Upper lobe of left lung (tissue), 4 donors: Measurements from ENCODE around the gene IL5RA.

Source experiments
- EP300 ChIP-seq, 4 donors: sonication (generic); formaldehyde crosslinking; IDR thresholded peaks; one replicate each; pipeline ENCODE4 v1.5.1; 2017; ENCODE audit warnings: antibody characterized with exemption in 4 of 4, control low read depth in 2 of 4
- POLR2A ChIP-seq, 4 donors: fragments of 450-650 bp; IDR thresholded peaks; one replicate each; pipeline ENCODE4 v1.5.1; 2016 to 2017; ENCODE audit warnings: antibody characterized with exemption in 4 of 4, mild to moderate bottlenecking in 2 of 4
- TF ChIP-seq, protein P1 (sequence below), 6 experiments: fragments of 450-650 bp in 4 of 6; fragments of 200-600 bp in 2 of 6; sonication (generic) in 2 of 6; IDR thresholded peaks; one replicate each; pipeline ENCODE4 v1.5.1; 2016 to 2019; ENCODE audit warnings: antibody characterized with exemption in 6 of 6

- TF ChIP-seq, protein P1, sequence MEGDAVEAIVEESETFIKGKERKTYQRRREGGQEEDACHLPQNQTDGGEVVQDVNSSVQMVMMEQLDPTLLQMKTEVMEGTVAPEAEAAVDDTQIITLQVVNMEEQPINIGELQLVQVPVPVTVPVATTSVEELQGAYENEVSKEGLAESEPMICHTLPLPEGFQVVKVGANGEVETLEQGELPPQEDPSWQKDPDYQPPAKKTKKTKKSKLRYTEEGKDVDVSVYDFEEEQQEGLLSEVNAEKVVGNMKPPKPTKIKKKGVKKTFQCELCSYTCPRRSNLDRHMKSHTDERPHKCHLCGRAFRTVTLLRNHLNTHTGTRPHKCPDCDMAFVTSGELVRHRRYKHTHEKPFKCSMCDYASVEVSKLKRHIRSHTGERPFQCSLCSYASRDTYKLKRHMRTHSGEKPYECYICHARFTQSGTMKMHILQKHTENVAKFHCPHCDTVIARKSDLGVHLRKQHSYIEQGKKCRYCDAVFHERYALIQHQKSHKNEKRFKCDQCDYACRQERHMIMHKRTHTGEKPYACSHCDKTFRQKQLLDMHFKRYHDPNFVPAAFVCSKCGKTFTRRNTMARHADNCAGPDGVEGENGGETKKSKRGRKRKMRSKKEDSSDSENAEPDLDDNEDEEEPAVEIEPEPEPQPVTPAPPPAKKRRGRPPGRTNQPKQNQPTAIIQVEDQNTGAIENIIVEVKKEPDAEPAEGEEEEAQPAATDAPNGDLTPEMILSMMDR (IDR thresholded peaks at IDR 0.05), result no peak
- no peak for TF ChIP-seq POLR2A (IDR thresholded peaks at IDR 0.05)
- no peak for TF ChIP-seq EP300 (IDR thresholded peaks at IDR 0.05)
These were observed 44.3 kb downstream of the IL5RA start for GRCh38 chr3:3065876-3066275.
